ENCODE measurements around the gene PTK7. TPM values are rescaled to one million over a fixed set of nuclear protein-coding genes. Genes with fewer than 3 reads are reported as not detected.

Gene PTK7
- total RNA-seq, 1 donor from 2014 or later: 26.0 TPM

GRCh38 chr6:43180985-43181384, 104.9 kb downstream of the PTK7 start:
- DNase-seq: no peak

GRCh38 chr6:43181621-43181941, 105.5 kb downstream of the PTK7 start:
- no peak for DNase-seq

GRCh38 chr6:43181942-43182860, 106.1 kb downstream of the PTK7 start, which contains the start of gene CUL9:
CUL9 (plus strand) TSS chr6:43182196; CDS start chr6:43184311, 2,115 bp downstream.
- DNase-seq: peak; percentile 79

DNA sequence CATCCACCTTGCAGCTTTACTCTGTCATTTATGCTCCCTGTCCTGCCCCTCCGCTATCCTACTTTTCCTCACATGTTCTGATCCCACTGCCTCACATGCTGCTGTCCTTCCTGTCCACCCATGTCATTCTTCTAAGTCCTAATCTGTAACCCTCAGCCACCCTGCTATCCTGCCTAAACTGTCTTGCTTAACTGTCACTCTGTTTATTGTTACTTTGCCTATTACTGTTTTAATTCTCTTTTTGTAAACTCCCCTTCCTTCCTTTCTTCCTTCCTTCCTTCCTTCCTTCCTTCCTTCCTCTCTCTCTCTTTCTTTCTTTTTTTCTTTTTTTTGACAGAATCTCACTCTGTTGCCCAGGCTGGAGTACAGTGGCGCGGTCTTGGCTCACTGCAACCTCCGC, 107.3 kb downstream of the PTK7 start:
- DNase-seq: no peak

- DNase-seq: no peak
Measured at GRCh38 chr6:43184268-43184985, 108.3 kb downstream of the PTK7 start.

- no peak for DNase-seq
Measured at GRCh38 chr6:43185391-43185985, 109.4 kb downstream of the PTK7 start.

- DNase-seq: no peak
Measured at GRCh38 chr6:43186019-43186418, 109.9 kb downstream of the PTK7 start.

- DNase-seq: no peak
Measured at GRCh38 chr6:43186706-43187105, 110.6 kb downstream of the PTK7 start.

DNA sequence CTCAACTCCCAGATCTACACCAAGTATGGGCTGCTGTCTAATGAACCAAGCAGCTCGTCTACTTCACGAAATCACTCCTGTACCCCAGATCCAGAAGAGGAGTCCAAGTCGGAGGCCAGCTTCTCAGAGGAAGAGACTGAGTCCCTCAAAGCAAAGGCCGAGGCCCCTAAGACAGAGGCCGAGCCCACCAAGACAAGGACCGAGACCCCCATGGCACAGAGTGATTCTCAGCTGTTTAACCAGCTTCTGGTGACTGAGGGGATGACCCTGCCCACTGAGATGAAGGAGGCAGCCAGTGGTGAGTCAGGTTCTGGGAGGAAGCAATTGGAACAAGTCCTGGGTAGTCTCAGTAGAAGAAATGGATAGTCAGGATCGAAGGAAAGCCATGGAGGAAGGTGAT, 111.7 kb downstream of the PTK7 start:
- no peak for DNase-seq

GRCh38 chr6:43188426-43188825, 112.3 kb downstream of the PTK7 start:
- DNase-seq: no peak

GRCh38 chr6:43189776-43190304, 113.7 kb downstream of the PTK7 start:
- no peak for DNase-seq

- no peak for DNase-seq
Measured at GRCh38 chr6:43192911-43193310, 116.8 kb downstream of the PTK7 start.

- DNase-seq: no peak
Measured at GRCh38 chr6:43193929-43194328, 117.8 kb downstream of the PTK7 start.

DNA sequence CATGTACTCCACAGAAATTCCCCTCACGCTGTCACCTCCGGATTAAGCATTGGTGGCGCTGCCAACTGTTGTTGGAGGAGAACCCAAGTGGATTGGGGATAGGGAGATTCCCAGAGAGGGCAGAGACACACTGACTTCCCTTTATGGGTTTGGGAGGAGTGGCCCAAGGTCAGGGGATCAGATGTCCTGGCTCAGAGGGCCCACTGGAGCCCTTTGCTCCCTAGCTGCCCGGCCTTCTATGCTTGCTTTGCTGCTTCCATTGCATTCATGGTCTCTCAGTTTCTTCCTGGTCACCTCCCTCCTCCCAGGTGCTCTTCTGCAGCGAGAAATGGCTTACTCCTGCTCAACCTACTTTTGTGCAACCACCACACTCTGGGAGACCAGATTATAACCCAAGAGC, 120.2 kb downstream of the PTK7 start:
- DNase-seq: no peak

DNA sequence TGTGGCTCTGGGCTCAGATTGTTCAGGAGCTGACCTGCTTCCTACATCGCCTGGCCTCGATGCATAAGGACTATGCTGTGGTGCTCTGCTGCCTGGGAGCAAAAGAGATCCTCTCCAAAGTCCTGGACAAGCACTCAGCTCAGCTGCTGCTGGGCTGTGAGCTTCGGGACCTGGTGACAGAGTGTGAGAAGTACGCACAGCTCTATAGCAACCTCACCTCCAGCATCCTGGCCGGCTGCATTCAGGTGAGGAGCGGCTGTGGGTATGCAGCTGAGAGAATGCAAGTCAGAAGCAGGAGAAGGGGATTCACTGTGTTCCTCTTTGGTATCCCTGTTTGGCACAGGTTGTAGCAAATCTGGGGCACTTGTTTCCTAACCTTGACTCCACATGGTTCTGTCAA, 123.8 kb downstream of the PTK7 start:
- no peak for DNase-seq

GRCh38 chr6:43200541-43200940, 124.4 kb downstream of the PTK7 start:
- no peak for DNase-seq

DNA sequence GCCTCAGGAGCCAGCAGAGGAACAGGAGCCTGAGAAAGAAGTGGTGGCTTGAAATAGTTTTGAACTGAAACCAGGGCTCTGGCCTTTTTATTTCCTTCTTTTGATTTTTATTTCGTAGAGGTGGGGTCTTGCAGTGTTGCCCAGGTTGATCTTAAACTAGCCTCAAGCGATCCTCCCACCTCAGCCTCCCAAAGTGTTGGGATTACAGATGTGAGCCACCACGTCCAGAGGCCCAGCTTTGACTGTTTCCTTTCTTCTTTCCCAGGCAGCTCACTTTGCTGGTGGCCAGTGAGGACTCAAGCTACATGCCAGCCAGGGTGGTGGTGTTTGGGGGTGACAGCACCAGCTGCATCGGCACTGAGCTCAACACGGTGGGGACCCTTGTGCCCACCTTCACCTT, 126.3 kb downstream of the PTK7 start:
- no peak for DNase-seq

GRCh38 chr6:43203029-43203717, 127.1 kb downstream of the PTK7 start:
- no peak for DNase-seq

GRCh38 chr6:43203718-43204095, 127.6 kb downstream of the PTK7 start:
- no peak for DNase-seq

DNA sequence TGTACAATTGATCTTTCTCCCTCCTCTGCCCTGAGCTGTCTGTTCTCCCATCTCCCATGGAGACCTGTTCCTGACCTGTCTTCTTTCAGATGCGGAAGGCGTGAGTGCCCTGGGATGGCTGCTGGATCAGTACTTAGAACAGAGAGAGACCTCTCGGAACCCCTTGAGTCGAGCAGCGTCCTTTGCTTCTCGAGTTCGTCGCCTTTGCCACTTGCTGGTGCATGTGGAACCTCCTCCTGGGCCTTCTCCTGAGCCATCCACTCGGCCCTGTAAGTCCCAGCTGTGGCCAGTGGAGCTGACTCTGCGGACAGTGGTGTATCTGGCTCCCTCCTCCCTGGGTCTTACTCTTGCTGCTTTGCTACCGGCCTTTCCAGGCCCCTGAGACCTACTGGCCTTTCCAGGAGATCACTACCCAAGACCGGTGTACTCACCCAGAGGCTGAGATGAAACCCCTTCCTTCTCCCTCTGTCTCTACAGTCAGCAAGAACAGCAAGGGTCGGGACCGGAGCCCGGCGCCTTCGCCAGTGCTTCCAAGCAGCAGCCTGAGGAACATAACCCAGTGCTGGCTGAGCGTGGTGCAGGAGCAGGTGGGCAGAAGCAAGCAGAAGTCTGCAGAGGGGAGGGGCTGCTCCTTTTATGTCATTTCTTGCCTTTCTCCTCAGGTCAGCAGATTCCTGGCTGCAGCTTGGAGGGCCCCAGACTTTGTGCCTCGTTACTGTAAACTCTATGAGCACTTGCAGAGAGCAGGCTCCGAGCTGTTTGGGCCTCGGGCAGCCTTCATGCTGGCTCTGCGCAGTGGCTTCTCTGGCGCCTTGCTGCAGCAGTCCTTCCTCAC, 128.4 kb downstream of the PTK7 start:
- DNase-seq: no peak

DNA sequence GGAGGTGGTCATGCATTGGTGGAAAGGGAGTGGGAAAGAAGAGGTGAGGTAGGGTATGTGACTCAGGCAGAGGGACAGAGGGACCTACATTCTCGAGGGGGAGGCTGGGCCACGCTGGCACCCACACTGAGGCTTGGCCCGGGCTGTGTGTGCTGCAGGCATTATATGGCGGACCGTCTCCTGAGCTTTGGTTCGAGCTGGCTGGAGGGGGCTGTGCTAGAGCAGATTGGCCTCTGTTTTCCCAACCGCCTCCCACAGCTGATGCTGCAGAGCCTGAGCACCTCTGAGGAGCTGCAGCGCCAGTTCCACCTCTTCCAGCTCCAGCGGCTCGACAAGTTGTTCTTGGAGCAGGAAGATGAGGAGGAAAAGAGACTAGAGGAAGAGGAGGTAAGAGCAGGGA, 129.7 kb downstream of the PTK7 start:
- no peak for DNase-seq

DNA sequence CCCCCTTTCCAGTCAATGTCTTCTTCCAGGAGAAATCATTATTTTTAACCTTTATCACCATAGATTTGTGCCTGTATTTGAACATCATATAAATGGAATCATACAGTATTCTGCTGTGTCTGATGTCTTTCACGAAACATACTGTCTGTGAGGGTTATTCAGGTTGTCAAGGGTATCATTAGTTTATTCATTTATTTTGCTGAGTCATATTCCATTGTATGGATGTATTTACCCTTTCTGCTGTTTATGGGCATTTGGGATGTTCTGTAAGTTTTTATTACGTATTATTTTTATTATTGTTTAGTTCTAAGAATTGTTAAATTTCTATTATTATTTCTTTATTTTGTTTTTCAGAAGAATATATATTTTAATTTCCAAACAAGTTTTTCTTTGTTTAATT, 131.2 kb downstream of the PTK7 start:
- DNase-seq: no peak
